Neural cell (in vitro differentiated cells): ENCODE data around the gene SELENOH.

Experiments used
- EZH2 ChIP-seq: fragments of 200-600, 300-800 bp; shearing (Covaris generic), sonication (generic); IDR thresholded peaks from 2 replicates; pipeline ENCODE4 v1.6.1; 2014; ENCODE audit warnings: antibody characterized with exemption, low read length, borderline replicate concordance, mild to moderate bottlenecking; ENCODE audit not compliant: insufficient read depth, poor library complexity, severe bottlenecking
- POLR2AphosphoS5 ChIP-seq: IDR thresholded peaks from 2 replicates; pipeline ENCODE4 v1.6.1; 2012
- RAD21 ChIP-seq: fragments of 450-650 bp; conservative IDR thresholded peaks from 2 replicates; pipeline ENCODE4 v1.6.1; 2014; ENCODE audit warnings: antibody characterized with exemption, mild to moderate bottlenecking, moderate library complexity
- SMC3 ChIP-seq: fragments of 450-650 bp; conservative IDR thresholded peaks from 2 replicates; pipeline ENCODE4 v1.6.1; 2014; ENCODE audit warnings: antibody characterized with exemption, mild to moderate bottlenecking, moderate library complexity; ENCODE audit not compliant: poor library complexity
- TAF1 ChIP-seq: IDR thresholded peaks from 2 replicates; pipeline ENCODE4 v1.6.1; 2012; ENCODE audit warnings: low read depth
- TF ChIP-seq, protein P1 (sequence below): fragments of 450-650 bp; IDR thresholded peaks from 2 replicates; pipeline ENCODE4 v1.5.1; 2014; ENCODE audit warnings: antibody characterized with exemption, mild to moderate bottlenecking, moderate library complexity; ENCODE audit not compliant: poor library complexity, severe bottlenecking
- TF ChIP-seq, protein P2 (sequence below): IDR thresholded peaks from 2 replicates; pipeline ENCODE4 v1.6.1; 2012; ENCODE audit warnings: borderline replicate concordance

DNA sequence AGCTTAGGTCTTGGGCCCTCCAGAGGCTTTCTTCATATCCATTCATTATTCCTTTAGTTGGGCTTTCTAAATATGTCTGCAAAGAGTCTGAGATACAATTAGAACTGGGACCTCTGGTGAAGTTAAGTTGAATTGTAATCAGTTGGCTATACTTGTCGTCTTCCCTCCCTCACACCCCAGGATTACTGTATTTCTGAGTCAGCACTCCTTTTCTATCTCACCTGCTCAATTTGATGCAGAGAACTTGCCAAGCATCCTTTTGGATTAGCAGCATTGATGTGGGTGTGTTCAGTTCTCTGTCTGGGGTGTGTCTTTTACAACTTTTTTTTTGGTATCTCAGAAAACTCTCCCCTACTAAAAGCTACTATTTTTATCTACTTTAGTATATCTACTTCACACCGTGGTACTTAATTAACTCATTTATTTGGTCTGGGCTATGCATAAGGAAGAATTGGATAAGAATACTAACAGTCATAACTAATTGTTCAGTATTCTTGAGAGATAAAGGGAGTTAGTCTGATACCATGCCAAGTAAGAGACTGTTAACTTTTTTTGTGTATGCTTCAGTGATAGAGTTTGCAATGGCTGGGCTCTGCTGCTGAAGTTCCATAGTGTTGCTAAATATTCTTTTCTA is 35.4 kb downstream of the SELENOH start:
- TF ChIP-seq, protein P1, sequence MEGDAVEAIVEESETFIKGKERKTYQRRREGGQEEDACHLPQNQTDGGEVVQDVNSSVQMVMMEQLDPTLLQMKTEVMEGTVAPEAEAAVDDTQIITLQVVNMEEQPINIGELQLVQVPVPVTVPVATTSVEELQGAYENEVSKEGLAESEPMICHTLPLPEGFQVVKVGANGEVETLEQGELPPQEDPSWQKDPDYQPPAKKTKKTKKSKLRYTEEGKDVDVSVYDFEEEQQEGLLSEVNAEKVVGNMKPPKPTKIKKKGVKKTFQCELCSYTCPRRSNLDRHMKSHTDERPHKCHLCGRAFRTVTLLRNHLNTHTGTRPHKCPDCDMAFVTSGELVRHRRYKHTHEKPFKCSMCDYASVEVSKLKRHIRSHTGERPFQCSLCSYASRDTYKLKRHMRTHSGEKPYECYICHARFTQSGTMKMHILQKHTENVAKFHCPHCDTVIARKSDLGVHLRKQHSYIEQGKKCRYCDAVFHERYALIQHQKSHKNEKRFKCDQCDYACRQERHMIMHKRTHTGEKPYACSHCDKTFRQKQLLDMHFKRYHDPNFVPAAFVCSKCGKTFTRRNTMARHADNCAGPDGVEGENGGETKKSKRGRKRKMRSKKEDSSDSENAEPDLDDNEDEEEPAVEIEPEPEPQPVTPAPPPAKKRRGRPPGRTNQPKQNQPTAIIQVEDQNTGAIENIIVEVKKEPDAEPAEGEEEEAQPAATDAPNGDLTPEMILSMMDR: no peak
- TF ChIP-seq TAF1 (no peak), RAD21 (no peak), SMC3 (no peak), EZH2 (no peak), POLR2AphosphoS5 (no peak)
- TF ChIP-seq, protein P2, sequence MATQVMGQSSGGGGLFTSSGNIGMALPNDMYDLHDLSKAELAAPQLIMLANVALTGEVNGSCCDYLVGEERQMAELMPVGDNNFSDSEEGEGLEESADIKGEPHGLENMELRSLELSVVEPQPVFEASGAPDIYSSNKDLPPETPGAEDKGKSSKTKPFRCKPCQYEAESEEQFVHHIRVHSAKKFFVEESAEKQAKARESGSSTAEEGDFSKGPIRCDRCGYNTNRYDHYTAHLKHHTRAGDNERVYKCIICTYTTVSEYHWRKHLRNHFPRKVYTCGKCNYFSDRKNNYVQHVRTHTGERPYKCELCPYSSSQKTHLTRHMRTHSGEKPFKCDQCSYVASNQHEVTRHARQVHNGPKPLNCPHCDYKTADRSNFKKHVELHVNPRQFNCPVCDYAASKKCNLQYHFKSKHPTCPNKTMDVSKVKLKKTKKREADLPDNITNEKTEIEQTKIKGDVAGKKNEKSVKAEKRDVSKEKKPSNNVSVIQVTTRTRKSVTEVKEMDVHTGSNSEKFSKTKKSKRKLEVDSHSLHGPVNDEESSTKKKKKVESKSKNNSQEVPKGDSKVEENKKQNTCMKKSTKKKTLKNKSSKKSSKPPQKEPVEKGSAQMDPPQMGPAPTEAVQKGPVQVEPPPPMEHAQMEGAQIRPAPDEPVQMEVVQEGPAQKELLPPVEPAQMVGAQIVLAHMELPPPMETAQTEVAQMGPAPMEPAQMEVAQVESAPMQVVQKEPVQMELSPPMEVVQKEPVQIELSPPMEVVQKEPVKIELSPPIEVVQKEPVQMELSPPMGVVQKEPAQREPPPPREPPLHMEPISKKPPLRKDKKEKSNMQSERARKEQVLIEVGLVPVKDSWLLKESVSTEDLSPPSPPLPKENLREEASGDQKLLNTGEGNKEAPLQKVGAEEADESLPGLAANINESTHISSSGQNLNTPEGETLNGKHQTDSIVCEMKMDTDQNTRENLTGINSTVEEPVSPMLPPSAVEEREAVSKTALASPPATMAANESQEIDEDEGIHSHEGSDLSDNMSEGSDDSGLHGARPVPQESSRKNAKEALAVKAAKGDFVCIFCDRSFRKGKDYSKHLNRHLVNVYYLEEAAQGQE: no peak
